Fibroblast of lung (primary cell): ENCODE measurements around the gene KCNJ10. TPM values are rescaled to one million over a fixed set of nuclear protein-coding genes. Genes with fewer than 3 reads are reported as not detected.

ENCODE experiments used
- DNase-seq, 2 donors: peaks; one replicate each; pipeline versions ENCODE4 v3.0.0 to v3.0.0-alpha.2; 2010; ENCODE audit warnings: low read depth in 2 of 2
- H2AFZ ChIP-seq: 2 replicates; pipeline ENCODE4 v1.5.1; 2012; ENCODE audit warnings: low read length, control low read depth, inconsistent platforms
- H3K27ac ChIP-seq: 2 replicates; pipeline ENCODE4 v1.5.1; 2011; ENCODE audit warnings: low read length, control low read depth; ENCODE audit not compliant: insufficient read depth
- H3K27me3 ChIP-seq: 2 replicates; pipeline ENCODE4 v1.5.1; 2011; ENCODE audit warnings: mild to moderate bottlenecking, low read length; ENCODE audit not compliant: control insufficient read depth, insufficient read depth
- H3K36me3 ChIP-seq: 2 replicates; pipeline ENCODE4 v1.5.1; 2011; ENCODE audit warnings: low read length; ENCODE audit not compliant: control insufficient read depth, insufficient read depth
- H3K4me1 ChIP-seq: 2 replicates; pipeline ENCODE4 v1.5.1; 2011; ENCODE audit warnings: low read length; ENCODE audit not compliant: control insufficient read depth, insufficient read depth; ENCODE audit errors: extremely low read depth
- H3K4me2 ChIP-seq: 2 replicates; pipeline ENCODE4 v1.5.1; 2011; ENCODE audit warnings: low read length, control low read depth; ENCODE audit not compliant: insufficient read depth; ENCODE audit errors: extremely low read depth
- H3K4me3 ChIP-seq, 4 experiments: fragments of 200-600 bp in 1 of 4; sonication (generic) in 1 of 4; replicated peaks in 1 of 4; 2 replicates each; pipeline ENCODE4 v1.5.1; 2011 to 2016; ENCODE audit warnings: low read length in 4 of 4, low read depth in 3 of 4, mild to moderate bottlenecking in 3 of 4, control low read depth in 2 of 4, inconsistent platforms in 1 of 4, mixed read lengths in 1 of 4; ENCODE audit not compliant: insufficient read depth in 1 of 4; ENCODE audit errors: control extremely low read depth in 1 of 4
- H3K79me2 ChIP-seq: 2 replicates; pipeline ENCODE4 v1.5.1; 2012; ENCODE audit warnings: mild to moderate bottlenecking, low read length, inconsistent platforms; ENCODE audit not compliant: control insufficient read depth, insufficient read depth
- H3K9ac ChIP-seq: 2 replicates; pipeline ENCODE4 v1.5.1; 2011; ENCODE audit warnings: mild to moderate bottlenecking, low read length, control low read depth; ENCODE audit not compliant: insufficient read depth
- H3K9me3 ChIP-seq: 2 replicates; pipeline ENCODE4 v1.5.1; 2012; ENCODE audit warnings: low read depth, low read length; ENCODE audit not compliant: control insufficient read depth, insufficient read depth
- H4K20me1 ChIP-seq: 2 replicates; pipeline ENCODE4 v1.5.1; 2011; ENCODE audit warnings: low read length; ENCODE audit not compliant: control insufficient read depth, insufficient read depth; ENCODE audit errors: extremely low read depth
- EZH2 ChIP-seq: IDR thresholded peaks from 2 replicates; pipeline ENCODE4 v1.5.1; 2012; ENCODE audit warnings: low read length, control low read depth, mild to moderate bottlenecking; ENCODE audit errors: missing control alignments
- polyA plus RNA-seq, 2 donors: library from polyadenylated mRNA; depleted of rRNA in 1 of 2; stranded (reverse) in 1 of 2; unstranded in 1 of 2; fragments of >200 nt; gene quantifications; 2 replicates each; pipeline ENCODE4 v1.2.1, GENCODE V29; 2011 to 2012; ENCODE audit warnings: missing spikeins in 1 of 2
- total RNA-seq: library from RNA; depleted of rRNA; stranded (reverse); fragments of >200 nt; gene quantifications from 2 replicates; pipeline ENCODE4 v1.2.1, GENCODE V29; 2014
- TF ChIP-seq, protein P1 (sequence below), 2 donors: IDR thresholded peaks in 1 of 2; conservative IDR thresholded peaks in 1 of 2; 1 replicate in 1 of 2; 2 replicates in 1 of 2; pipeline ENCODE4 v1.5.1; 2011 to 2012; ENCODE audit warnings: low read length in 2 of 2, control low read depth in 1 of 2, inconsistent platforms in 1 of 2, low read depth in 1 of 2, mild to moderate bottlenecking in 1 of 2

Gene KCNJ10
- total and polyA plus RNA-seq, 2 donors (not counting 1 experiment from before 2014, with no cell fraction given) = not detected

DNA sequence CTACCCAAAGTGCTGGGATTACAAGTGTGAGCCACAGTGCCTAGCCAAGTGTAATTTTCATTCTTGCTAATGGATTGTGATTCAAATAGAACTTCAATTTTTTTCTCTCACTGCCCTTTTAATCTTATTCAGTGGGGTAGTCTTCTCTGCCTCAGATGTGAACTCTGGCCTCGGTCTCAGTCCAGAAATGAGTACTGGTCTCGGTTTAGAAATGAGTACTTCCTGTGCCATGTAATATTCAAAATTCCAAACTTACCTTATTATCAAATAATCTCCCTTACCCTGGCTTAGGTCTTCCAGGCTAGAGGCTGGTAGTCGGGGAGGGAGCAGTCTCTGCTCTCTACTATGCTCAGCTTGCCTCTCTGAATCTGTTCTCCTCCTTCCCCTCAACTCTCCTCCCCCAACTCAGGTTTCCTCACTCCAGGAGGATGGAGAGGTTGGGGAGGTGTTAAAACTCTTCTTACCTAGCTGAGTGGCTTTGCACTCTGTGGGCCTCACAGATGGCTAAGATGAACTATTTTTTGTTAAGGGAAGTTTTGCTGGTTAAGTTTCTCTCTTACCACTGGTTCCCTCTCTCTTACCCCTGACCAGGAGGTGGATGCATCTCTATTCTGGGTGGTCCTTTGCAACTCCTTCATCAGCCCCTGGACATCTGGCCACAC is 111.1 kb downstream of the KCNJ10 start:
- no peak for TF ChIP-seq EZH2
- TF ChIP-seq, protein P1, sequence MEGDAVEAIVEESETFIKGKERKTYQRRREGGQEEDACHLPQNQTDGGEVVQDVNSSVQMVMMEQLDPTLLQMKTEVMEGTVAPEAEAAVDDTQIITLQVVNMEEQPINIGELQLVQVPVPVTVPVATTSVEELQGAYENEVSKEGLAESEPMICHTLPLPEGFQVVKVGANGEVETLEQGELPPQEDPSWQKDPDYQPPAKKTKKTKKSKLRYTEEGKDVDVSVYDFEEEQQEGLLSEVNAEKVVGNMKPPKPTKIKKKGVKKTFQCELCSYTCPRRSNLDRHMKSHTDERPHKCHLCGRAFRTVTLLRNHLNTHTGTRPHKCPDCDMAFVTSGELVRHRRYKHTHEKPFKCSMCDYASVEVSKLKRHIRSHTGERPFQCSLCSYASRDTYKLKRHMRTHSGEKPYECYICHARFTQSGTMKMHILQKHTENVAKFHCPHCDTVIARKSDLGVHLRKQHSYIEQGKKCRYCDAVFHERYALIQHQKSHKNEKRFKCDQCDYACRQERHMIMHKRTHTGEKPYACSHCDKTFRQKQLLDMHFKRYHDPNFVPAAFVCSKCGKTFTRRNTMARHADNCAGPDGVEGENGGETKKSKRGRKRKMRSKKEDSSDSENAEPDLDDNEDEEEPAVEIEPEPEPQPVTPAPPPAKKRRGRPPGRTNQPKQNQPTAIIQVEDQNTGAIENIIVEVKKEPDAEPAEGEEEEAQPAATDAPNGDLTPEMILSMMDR (conservative IDR thresholded peaks at IDR 0.05 in 1 of 2, IDR thresholded peaks at IDR 0.05 in 1 of 2; ENCODE audit: low read depth in 1 of 2, low read length in 2 of 2) = no peak
- Histone ChIP-seq H3K4me3 (no peak overlapping the region), H3K9me3 (no peaks in the 10 kb centered on the region), H3K27ac (no peak overlapping the region), H4K20me1 (no peaks in the 10 kb centered on the region), H3K79me2 (no peaks in the 10 kb centered on the region), H3K4me2 (no peak overlapping the region), H3K9ac (no peak overlapping the region), H3K4me1 (no peaks in the 10 kb centered on the region), H2AFZ (no peak overlapping the region), H3K36me3 (no peaks in the 10 kb centered on the region), H3K27me3 (no peaks in the 10 kb centered on the region)
- DNase-seq = no peak

DNA sequence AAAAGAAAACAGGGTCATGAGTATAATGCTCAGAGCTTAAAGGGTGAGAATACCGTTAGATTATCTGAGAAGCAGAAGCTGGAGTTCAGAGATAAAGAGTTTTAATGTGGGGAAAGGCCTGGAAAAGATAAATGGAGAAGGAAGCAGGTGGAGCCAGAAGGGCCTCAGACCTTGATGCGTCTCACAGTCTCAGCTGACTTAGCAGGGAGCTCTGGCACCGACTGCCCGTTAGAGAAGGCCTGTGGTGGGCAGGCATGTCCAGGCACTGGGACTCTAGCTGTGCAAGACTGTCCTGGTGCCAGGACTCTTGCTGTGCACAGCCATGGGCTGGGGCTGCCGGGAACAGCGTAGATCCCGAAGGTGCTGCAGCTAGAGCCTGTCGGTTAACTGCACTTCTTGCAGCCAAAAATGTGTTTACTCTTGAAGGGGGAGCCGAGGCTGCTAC is 112.1 kb downstream of the KCNJ10 start:
- Histone ChIP-seq H3K27ac (no peak overlapping the region), H3K27me3 (no peaks in the 10 kb centered on the region), H3K9ac (no peak overlapping the region), H3K4me3 (no peak overlapping the region), H3K9me3 (no peaks in the 10 kb centered on the region), H3K4me2 (no peak overlapping the region), H2AFZ (no peak overlapping the region), H4K20me1 (no peaks in the 10 kb centered on the region), H3K36me3 (no peaks in the 10 kb centered on the region), H3K4me1 (no peaks in the 10 kb centered on the region), H3K79me2 (no peaks in the 10 kb centered on the region)
- no peak for TF ChIP-seq EZH2
- TF ChIP-seq, protein P1 (conservative IDR thresholded peaks at IDR 0.05 in 1 of 2, IDR thresholded peaks at IDR 0.05 in 1 of 2; ENCODE audit: low read depth in 1 of 2, low read length in 2 of 2) = no peak
- DNase-seq = no peak

DNA sequence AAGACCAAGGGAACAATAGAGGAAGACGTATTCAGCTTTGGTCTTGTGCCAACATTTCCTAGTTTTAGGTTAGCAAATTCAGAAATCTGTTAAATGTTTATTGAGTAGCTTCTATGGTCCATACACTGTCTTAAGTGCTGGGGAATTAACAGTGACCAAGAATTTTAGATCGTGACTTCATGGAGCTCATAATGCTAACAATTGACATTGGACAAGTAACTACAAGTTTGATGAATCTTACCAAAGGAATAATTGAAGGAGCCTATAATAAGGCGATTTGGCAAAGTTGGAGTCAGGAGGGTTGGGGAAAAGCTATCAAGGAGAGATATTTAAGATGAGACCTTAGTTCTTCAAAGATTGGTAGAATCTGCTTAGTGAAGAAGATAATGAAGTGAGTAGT is 114.5 kb downstream of the KCNJ10 start:
- Histone ChIP-seq H3K27me3 (peaks cover 6% of the 10 kb centered on the region), H4K20me1 (no peaks in the 10 kb centered on the region), H3K79me2 (no peaks in the 10 kb centered on the region), H3K9ac (no peak overlapping the region), H3K9me3 (no peaks in the 10 kb centered on the region), H2AFZ (no peak overlapping the region), H3K36me3 (no peaks in the 10 kb centered on the region), H3K27ac (no peak overlapping the region), H3K4me2 (no peak overlapping the region), H3K4me1 (no peaks in the 10 kb centered on the region), H3K4me3 (no peak overlapping the region)
- TF ChIP-seq, protein P1 (conservative IDR thresholded peaks at IDR 0.05 in 1 of 2, IDR thresholded peaks at IDR 0.05 in 1 of 2; ENCODE audit: low read depth in 1 of 2, low read length in 2 of 2) = no peak
- TF ChIP-seq EZH2 = no peak
- DNase-seq = no peak
